Natural killer cell (primary cell): ENCODE measurements around the gene PRPH2. TPM values are rescaled to one million over a fixed set of nuclear protein-coding genes. Genes with fewer than 3 reads are reported as not detected.
"Not testable (repeated sequence)": the region's sequence is repeated elsewhere in the genome, so short reads cannot be mapped to it uniquely, and the experiment has no call there.

Source experiments
- ATAC-seq, 3 donors: fragments of 150-1000 bp in 2 of 3; fragments of 200-7000 bp in 1 of 3; cut with Tn5 transposase; 1 replicate in 1 of 3; 2 replicates in 2 of 3; pipeline ENCODE4 v1.10.0; 2021; ENCODE audit warnings: mild to moderate bottlenecking in 2 of 3, moderate library complexity in 2 of 3
- DNase-seq, 2 donors: peaks; one replicate each; pipeline versions ENCODE4 v3.0.0 to v3.0.0-alpha.2; 2013 to 2021; ENCODE audit warnings: mixed read lengths in 1 of 2
- H3K27ac ChIP-seq: one replicate; pipeline ENCODE4 v1.5.1; 2013; ENCODE audit warnings: mild to moderate bottlenecking, low read length
- H3K27me3 ChIP-seq: one replicate; pipeline ENCODE4 v1.6.1; 2013; ENCODE audit warnings: low read length; ENCODE audit not compliant: control insufficient read depth, insufficient read depth
- H3K36me3 ChIP-seq: one replicate; pipeline ENCODE4 v1.6.1; 2013; ENCODE audit warnings: low read length; ENCODE audit not compliant: control insufficient read depth, insufficient read depth
- H3K4me1 ChIP-seq: one replicate; pipeline ENCODE4 v1.6.1; 2013; ENCODE audit warnings: low read length; ENCODE audit not compliant: control insufficient read depth, insufficient read depth
- H3K4me3 ChIP-seq: one replicate; pipeline ENCODE4 v1.5.1; 2013; ENCODE audit warnings: low read length
- H3K9me3 ChIP-seq: one replicate; pipeline ENCODE4 v1.6.1; 2013; ENCODE audit warnings: low read length; ENCODE audit not compliant: control insufficient read depth, insufficient read depth
- H3K27ac Mint-ChIP-seq, 2 donors: one replicate each; pipeline ENCODE4 v1.8.0; 2022; ENCODE audit warnings: mild to moderate bottlenecking in 2 of 2, mixed read lengths in 2 of 2, moderate library complexity in 1 of 2
- H3K27me3 Mint-ChIP-seq, 2 donors: one replicate each; pipeline ENCODE4 v1.8.0; 2022; ENCODE audit warnings: low read depth in 2 of 2, mixed read lengths in 2 of 2
- H3K36me3 Mint-ChIP-seq: one replicate; pipeline ENCODE4 v1.8.0; 2022; ENCODE audit warnings: mixed read lengths
- H3K4me1 Mint-ChIP-seq, 2 donors: one replicate each; pipeline ENCODE4 v1.8.0; 2022; ENCODE audit warnings: mixed read lengths in 2 of 2
- H3K4me3 Mint-ChIP-seq: one replicate; pipeline ENCODE4 v1.8.0; 2022; ENCODE audit warnings: mild to moderate bottlenecking, moderate library complexity, mixed read lengths
- H3K9me3 Mint-ChIP-seq, 2 donors: one replicate each; pipeline ENCODE4 v1.8.0; 2022; ENCODE audit warnings: mixed read lengths in 2 of 2
- WGBS: methylation state at CpG from one replicate; pipeline ENCODE4 v1.1.7; 2013; ENCODE audit warnings: missing lambda C conversion rate; ENCODE audit not compliant: insufficient coverage; 5-methylcytosine and 5-hydroxymethylcytosine counted together
- intact Hi-C: fragments of 100-400 bp; cut with micrococcal nuclease; formaldehyde crosslinking; loops from one replicate; pipeline ENCODE4 v1.14.2; 2022
- total RNA-seq, 4 donors: library from RNA; stranded (reverse); fragments of 120-200 nt in 1 of 4; gene quantifications; one replicate each; pipeline versions ENCODE4 v1.2.3 to v1.2.4, GENCODE V29; 2013 to 2022
- TF ChIP-seq, protein P1 (sequence below): fragments of 200-600 bp; IDR thresholded peaks from one replicate; pipeline ENCODE4 v1.8.0; 2022; ENCODE audit warnings: antibody characterized with exemption

The PRPH2 gene
- total RNA-seq, 3 donors from 2014 or later (not counting 1 experiment from before 2014, with no cell fraction given) = 0.12 to 0.16 (median 0.13) TPM

DNA sequence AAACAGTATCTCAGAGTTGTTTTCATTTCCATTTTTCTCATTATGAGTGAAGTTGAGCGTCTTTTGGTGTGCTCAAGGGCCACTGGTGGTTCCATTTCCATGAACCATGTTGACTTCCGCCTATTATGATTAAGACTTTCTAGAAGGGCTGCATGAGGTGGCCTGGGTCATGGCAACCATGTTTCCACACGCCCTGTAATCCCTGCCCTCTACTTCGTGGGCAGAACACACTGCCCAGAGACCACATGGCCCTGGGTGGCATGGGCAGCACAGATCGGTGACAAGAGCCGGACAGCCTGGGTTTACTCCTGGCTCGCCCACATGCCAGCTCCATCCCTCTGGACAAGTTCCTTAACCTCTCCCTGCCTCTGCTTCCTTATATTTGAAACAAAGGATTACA, 14.8 kb downstream of the PRPH2 start:
- no peaks in the 10 kb centered on the region for H3K36me3 ChIP-seq
- no peaks in the 10 kb centered on the region for H3K4me1 Mint-ChIP-seq
- DNase-seq (no peak), ATAC-seq (no peak)
- intact Hi-C loops = no loop called here
- no peak overlapping the region for H3K27ac ChIP-seq
- no peak overlapping the region for H3K4me3 Mint-ChIP-seq
- H3K9me3 ChIP-seq = no peaks in the 10 kb centered on the region
- no peak overlapping the region for H3K27ac Mint-ChIP-seq
- 90% methylated on average over 7 of the region's 7 CpGs for WGBS
- H3K27me3 Mint-ChIP-seq = peaks cover 0 to 6% of the 10 kb centered on the region in 2 donors
- no peak overlapping the region for H3K4me3 ChIP-seq
- TF ChIP-seq, protein P1, sequence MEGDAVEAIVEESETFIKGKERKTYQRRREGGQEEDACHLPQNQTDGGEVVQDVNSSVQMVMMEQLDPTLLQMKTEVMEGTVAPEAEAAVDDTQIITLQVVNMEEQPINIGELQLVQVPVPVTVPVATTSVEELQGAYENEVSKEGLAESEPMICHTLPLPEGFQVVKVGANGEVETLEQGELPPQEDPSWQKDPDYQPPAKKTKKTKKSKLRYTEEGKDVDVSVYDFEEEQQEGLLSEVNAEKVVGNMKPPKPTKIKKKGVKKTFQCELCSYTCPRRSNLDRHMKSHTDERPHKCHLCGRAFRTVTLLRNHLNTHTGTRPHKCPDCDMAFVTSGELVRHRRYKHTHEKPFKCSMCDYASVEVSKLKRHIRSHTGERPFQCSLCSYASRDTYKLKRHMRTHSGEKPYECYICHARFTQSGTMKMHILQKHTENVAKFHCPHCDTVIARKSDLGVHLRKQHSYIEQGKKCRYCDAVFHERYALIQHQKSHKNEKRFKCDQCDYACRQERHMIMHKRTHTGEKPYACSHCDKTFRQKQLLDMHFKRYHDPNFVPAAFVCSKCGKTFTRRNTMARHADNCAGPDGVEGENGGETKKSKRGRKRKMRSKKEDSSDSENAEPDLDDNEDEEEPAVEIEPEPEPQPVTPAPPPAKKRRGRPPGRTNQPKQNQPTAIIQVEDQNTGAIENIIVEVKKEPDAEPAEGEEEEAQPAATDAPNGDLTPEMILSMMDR = no peak
- H3K4me1 ChIP-seq = no peaks in the 10 kb centered on the region
- H3K36me3 Mint-ChIP-seq = no peaks in the 10 kb centered on the region
- peaks cover 0 to 3% of the 10 kb centered on the region in 2 donors for H3K9me3 Mint-ChIP-seq
- H3K27me3 ChIP-seq = no peaks in the 10 kb centered on the region

DNA sequence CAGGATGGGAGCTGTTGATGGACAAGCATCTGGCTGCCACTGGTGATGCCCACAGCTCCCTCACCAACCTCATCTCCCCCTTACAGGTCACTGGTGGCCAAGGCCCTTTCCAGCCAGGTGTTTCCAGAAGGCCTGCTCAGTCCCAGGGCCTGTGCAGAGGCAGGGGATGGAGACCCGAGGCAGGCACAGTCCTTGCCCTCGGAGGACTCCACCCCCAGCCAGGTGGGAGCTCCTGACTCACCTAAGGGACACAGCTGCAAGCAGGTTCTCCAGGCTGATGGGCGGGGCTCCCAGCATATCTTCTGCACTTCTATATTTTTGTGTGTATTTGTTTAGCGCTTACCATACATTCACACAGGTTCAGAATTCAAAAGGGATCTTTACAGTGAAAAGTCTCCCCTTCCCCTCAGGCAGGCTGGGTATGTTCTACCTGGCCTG, 17.4 kb downstream of the PRPH2 start:
- Histone ChIP-seq H3K9me3 (no peaks in the 10 kb centered on the region), H3K4me1 (peaks cover 6% of the 10 kb centered on the region), H3K27me3 (no peaks in the 10 kb centered on the region), H3K36me3 (no peaks in the 10 kb centered on the region), H3K27ac (no peak overlapping the region), H3K4me3 (no peak overlapping the region)
- H3K4me3 Mint-ChIP-seq = no peak overlapping the region
- H3K27me3 Mint-ChIP-seq = peaks cover 0 to 3% of the 10 kb centered on the region in 2 donors
- intact Hi-C loops = no loop called here
- no peak for ATAC-seq
- no peaks in the 10 kb centered on the region for H3K4me1 Mint-ChIP-seq
- H3K9me3 Mint-ChIP-seq = no peaks in the 10 kb centered on the region
- no peak overlapping the region for H3K27ac Mint-ChIP-seq
- no peaks in the 10 kb centered on the region for H3K36me3 Mint-ChIP-seq
- 92% methylated on average over 4 of the region's 4 CpGs for WGBS
- no peak for DNase-seq
- TF ChIP-seq, protein P1 = no peak

DNA sequence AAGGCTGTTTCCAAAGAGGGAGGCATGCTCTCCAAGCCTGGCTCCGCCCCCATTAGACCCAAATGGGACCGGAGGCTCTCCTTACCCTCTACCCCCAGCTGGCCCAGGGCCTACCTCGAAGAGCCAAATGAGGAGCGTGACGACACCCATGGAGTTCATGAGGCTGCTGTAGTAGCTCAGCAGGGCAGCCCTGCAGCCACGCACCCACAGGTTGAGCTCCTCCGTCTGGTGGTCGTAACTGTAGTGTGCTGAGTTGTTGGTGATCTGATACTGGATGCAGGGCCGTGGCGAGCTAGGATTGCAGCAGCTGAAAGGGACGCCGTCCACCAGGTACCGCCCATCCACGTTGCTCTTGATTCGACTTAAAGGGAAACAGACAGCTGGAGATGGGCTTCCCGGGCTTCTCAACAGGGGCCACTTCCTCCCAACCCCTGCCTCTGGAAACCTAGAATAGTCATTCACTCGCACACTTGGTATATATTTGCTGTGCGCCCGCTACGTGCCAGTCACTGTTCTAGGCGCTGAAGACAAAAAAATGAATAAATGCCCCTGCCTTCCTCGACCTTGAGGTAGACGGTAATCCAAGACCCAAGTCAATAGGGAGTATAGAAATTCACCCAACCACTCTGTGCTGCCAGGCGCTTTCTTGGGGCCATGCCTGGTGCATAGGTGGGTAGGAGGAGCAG, 18.0 kb downstream of the PRPH2 start:
- peaks cover 0 to 3% of the 10 kb centered on the region in 2 donors for H3K27me3 Mint-ChIP-seq
- Histone ChIP-seq H3K4me1 (peaks cover 6% of the 10 kb centered on the region), H3K27me3 (no peaks in the 10 kb centered on the region), H3K4me3 (no peak overlapping the region), H3K36me3 (no peaks in the 10 kb centered on the region), H3K9me3 (no peaks in the 10 kb centered on the region), H3K27ac (no peak overlapping the region)
- H3K9me3 Mint-ChIP-seq = no peaks in the 10 kb centered on the region
- DNase-seq (no peak), ATAC-seq (no peak)
- H3K27ac Mint-ChIP-seq = no peak overlapping the region
- TF ChIP-seq, protein P1 = no peak
- no peaks in the 10 kb centered on the region for H3K4me1 Mint-ChIP-seq
- no peaks in the 10 kb centered on the region for H3K36me3 Mint-ChIP-seq
- no peak overlapping the region for H3K4me3 Mint-ChIP-seq
- intact Hi-C loops = no loop called here
- WGBS = 87% methylated on average over 24 of the region's 24 CpGs

DNA sequence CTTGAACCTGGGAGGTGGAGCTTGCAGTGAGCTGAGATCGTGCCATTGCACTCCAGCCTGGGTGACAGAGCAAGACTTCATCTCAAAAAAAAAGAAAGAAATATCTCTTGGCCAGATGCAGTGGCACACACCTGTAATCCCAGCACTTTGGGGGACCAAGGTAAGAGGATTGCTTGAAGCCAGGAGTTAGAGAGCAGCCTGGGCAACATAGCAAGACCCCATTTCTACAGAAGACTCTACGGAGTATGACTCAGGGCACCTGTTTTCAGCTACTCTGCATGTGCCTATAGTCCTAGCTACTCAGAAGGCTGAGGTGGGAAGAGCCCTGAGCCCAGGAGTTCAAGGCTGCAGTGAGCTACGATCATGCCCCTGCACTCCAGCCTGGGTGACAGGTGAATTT, 19.6 kb downstream of the PRPH2 start:
- not testable (repeated sequence) for H3K36me3 ChIP-seq

More for the DNA sequence above, 19.6 kb downstream of the PRPH2 start:
- intact Hi-C loops, DNase-seq, H3K27ac Mint-ChIP-seq, H3K4me3 Mint-ChIP-seq, H3K36me3 Mint-ChIP-seq, H3K27me3 Mint-ChIP-seq, H3K4me3 ChIP-seq, H3K4me1 Mint-ChIP-seq, H3K4me1 ChIP-seq, ATAC-seq, H3K9me3 Mint-ChIP-seq, H3K9me3 ChIP-seq, H3K27me3 ChIP-seq, H3K27ac ChIP-seq: not testable (repeated sequence)
- 95% methylated on average over 3 of the region's 3 CpGs for WGBS
